Omental fat pad (tissue), 4 donors: ENCODE results near the gene SPDYE4. TPM values are rescaled to one million over a fixed set of nuclear protein-coding genes. Genes with fewer than 3 reads are reported as not detected.

Experiments used
- ATAC-seq: fragments of 150-250 bp; one replicate; pipeline ENCODE4 v1.9.1; 2016; ENCODE audit warnings: mild to moderate bottlenecking, moderate library complexity; ENCODE audit not compliant: low FRiP score
- DNase-seq: peaks from one replicate; pipeline ENCODE4 v3.0.0-alpha.2; 2019; ENCODE audit warnings: low spot score
- total RNA-seq, 4 donors: library from RNA; depleted of rRNA; stranded (reverse); fragments of >200 nt; gene quantifications; one replicate each; pipeline ENCODE4 v1.1.0, GENCODE V29; 2016
- TF ChIP-seq, protein P1 (sequence below), 3 donors: fragments of 450-650 bp; IDR thresholded peaks; one replicate each; pipeline ENCODE4 v1.5.1; 2016 to 2017; ENCODE audit warnings: antibody characterized with exemption in 3 of 3, mild to moderate bottlenecking in 3 of 3, moderate library complexity in 2 of 3

SPDYE4 gene
- total RNA-seq, 4 donors from 2014 or later, result not detected

DNA sequence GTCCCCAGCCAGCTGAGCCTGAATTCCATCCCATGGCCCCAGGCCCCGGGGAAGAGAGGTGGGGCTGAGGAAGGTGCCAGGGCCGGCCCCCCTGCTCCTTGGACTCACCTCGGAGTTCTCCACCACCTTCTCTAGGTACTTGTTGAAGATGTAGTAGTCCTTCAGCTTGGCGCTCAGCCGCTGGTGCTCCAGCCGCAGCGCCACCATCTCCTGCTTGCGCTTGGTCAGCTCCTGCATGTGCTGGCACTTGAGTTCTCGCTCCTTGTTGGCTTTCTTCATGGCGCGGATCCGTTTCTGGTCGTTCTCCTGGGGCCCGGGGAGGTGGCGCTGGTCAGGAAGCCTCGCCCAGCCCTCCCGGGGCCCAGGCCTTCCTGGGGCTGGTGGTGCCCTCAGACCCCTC, 17.0 kb downstream of the SPDYE4 start:
- TF ChIP-seq, protein P1, sequence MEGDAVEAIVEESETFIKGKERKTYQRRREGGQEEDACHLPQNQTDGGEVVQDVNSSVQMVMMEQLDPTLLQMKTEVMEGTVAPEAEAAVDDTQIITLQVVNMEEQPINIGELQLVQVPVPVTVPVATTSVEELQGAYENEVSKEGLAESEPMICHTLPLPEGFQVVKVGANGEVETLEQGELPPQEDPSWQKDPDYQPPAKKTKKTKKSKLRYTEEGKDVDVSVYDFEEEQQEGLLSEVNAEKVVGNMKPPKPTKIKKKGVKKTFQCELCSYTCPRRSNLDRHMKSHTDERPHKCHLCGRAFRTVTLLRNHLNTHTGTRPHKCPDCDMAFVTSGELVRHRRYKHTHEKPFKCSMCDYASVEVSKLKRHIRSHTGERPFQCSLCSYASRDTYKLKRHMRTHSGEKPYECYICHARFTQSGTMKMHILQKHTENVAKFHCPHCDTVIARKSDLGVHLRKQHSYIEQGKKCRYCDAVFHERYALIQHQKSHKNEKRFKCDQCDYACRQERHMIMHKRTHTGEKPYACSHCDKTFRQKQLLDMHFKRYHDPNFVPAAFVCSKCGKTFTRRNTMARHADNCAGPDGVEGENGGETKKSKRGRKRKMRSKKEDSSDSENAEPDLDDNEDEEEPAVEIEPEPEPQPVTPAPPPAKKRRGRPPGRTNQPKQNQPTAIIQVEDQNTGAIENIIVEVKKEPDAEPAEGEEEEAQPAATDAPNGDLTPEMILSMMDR (IDR thresholded peaks at IDR 0.05), result no peak
- DNase-seq (no peak), ATAC-seq (no peak)

DNA sequence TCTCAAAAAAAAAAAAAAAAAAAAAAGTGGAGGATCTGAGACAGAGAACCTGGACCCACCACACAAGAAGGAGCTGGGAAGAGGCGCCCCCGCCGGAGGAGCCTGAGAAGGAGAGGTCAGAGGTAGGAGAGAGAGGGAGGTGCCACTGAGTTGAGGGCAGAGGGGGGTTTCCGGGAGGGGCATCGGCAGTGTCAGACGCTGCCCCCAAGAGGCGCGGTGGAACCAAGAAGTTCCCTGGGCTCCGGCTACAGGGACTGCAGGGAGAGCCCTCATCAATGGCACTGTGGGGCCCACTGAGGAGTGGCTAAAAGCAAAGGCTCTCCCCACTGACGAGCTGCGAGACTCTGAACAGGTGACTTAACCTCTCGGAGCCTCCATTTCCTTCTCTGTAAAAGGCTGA, 17.9 kb downstream of the SPDYE4 start:
- DNase-seq (no peak), ATAC-seq (no peak)
- TF ChIP-seq, protein P1 (IDR thresholded peaks at IDR 0.05), result no peak

DNA sequence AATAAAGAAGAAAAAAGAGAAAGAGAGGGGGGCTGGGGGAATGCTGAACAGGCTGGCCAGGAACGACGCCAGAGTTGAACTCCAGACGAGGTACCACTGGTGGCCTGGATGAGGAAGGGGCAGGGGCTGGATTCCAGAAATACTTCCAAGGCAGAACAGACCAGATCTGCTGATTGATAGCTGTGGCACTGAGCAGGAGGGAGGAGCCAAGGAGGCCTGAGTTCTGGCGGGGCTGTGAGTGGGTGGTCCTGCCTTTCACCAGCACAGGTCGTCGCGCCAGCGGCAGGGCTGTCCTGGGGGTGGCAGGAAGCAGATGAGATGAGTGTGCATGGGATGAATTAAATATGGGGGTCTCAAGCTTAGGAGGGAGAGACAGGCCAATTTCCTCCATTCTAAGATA, 19.2 kb downstream of the SPDYE4 start:
- DNase-seq, result no peak

DNA sequence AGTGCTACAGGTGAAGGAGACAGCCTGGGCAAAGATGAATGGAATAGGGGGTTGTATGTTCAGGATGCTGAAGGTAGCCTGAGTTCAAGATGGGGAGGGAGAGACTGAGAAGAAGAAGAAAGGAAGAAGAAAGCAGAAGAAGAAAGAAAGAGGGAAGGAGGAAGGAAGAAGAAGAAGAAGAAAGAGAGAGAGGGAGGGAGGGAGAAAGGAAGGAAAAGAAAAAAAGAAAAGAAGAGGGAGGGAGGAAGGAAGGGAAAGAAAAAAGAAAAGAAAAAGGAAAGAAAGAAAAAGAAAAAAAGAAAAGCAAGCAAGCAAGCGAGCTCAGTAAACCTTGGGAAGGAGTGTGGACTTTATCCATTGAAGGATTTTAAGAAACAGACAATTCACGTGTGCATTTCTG, 21.6 kb downstream of the SPDYE4 start:
- ATAC-seq (no peak), DNase-seq (no peak)
- TF ChIP-seq, protein P1 (IDR thresholded peaks at IDR 0.05), result no peak

More for the DNA sequence above, 19.2 kb downstream of the SPDYE4 start:
- TF ChIP-seq, protein P1 (IDR thresholded peaks at IDR 0.05), result no peak
- no peak for ATAC-seq

DNA sequence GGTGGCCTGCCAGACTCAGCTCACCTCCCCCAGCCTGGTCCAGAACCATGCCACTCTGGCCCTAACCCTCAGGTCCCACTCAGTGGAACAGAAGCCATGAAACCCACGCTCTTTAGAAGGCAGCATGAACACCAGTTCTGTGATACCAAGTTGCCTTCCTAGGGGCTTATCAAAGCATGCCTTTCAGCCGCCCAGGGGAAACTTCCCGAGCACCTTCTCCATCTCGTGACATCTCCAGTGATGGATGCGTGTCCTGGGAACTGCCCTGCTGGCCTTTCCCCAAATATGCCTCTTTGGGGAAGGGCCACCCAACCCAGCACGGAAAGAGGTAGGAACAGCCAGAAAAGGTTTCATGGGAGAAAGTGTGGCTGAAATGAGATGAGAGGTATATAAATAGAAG, 22.0 kb downstream of the SPDYE4 start:
- no peak for ATAC-seq
- DNase-seq, result no peak
- TF ChIP-seq, protein P1 (IDR thresholded peaks at IDR 0.05), result no peak

DNA sequence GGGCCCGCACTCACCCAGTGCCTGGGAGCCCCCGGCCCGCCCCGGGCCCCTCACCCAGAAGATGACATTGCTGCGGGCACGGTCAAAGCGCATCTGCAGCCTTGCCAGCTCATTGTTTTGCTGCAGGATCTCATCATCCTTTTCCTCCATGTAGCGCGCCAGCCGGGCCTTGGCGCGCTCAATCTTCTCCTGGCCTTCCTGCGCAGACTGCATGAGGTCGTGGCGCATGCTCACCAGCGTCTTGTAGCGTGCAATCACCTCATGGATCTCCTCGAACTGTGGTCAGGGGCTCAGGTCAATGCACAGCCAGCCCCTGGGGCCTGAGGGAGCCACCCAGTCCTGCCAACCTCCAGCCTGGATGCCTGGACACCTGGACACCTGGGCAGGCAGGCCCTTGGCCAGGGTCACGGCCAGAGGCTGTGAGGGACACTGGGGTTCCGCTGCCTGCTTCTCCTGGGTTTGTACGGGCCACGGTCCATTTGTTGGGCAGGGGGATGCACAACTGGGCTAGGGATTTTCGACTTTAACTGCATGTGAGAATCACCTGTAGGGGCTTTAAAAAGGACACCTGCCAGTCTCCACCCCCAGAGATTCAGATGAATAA, 22.9 kb downstream of the SPDYE4 start:
- ATAC-seq (no peak), DNase-seq (no peak)
- TF ChIP-seq, protein P1 (IDR thresholded peaks at IDR 0.05), result no peak

DNA sequence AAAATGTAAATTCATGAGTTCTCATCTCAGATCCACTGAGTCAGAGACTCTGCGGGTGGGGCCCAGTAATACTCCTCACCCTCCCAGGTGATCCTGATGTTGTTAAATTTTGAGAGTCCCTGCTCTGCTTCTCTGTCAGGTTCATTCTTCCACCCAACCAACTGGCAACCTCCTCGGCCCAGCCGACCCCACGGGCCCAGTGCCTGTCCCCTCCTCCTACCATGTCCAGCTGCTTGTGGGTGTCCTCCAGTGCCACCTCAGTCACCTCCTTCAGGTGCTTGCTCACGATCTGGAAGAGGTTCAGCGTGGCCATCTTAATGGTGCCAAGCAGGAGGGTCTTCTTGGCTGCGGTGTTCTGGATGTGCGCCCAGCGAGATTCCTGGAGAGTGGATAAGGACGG, 23.5 kb downstream of the SPDYE4 start:
- no peak for ATAC-seq
- no peak for DNase-seq
- TF ChIP-seq, protein P1 (IDR thresholded peaks at IDR 0.05), result no peak
